ENCODE measurements around the gene SIRT7.

DNA sequence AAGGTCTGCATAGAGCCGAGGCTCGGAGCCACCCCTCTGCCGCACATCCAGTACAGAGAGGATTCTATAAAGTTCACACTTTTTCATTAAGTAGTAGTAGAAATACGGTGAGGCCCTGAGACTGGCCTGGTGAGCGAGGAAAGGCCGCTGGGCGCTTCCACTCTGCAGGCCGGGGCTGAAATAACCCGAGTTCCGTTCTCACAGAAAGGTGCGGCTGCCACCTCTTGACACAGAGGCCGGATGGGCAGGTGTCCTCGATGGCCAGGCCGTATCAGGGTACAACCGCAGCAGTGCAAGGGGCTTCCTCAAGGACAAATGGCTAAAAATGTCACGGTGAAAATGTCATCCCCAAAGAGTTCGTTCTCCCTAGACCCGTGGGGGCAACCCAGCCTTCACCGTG lies 6.0 kb downstream of the SIRT7 start:
- TF ChIP-seq, protein P1, sequence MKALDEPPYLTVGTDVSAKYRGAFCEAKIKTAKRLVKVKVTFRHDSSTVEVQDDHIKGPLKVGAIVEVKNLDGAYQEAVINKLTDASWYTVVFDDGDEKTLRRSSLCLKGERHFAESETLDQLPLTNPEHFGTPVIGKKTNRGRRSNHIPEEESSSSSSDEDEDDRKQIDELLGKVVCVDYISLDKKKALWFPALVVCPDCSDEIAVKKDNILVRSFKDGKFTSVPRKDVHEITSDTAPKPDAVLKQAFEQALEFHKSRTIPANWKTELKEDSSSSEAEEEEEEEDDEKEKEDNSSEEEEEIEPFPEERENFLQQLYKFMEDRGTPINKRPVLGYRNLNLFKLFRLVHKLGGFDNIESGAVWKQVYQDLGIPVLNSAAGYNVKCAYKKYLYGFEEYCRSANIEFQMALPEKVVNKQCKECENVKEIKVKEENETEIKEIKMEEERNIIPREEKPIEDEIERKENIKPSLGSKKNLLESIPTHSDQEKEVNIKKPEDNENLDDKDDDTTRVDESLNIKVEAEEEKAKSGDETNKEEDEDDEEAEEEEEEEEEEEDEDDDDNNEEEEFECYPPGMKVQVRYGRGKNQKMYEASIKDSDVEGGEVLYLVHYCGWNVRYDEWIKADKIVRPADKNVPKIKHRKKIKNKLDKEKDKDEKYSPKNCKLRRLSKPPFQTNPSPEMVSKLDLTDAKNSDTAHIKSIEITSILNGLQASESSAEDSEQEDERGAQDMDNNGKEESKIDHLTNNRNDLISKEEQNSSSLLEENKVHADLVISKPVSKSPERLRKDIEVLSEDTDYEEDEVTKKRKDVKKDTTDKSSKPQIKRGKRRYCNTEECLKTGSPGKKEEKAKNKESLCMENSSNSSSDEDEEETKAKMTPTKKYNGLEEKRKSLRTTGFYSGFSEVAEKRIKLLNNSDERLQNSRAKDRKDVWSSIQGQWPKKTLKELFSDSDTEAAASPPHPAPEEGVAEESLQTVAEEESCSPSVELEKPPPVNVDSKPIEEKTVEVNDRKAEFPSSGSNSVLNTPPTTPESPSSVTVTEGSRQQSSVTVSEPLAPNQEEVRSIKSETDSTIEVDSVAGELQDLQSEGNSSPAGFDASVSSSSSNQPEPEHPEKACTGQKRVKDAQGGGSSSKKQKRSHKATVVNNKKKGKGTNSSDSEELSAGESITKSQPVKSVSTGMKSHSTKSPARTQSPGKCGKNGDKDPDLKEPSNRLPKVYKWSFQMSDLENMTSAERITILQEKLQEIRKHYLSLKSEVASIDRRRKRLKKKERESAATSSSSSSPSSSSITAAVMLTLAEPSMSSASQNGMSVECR (CRISPR knock-in tag; IDR thresholded peaks at IDR 0.05; ENCODE audit: borderline replicate concordance): no peak
- TF ChIP-seq, protein P2, sequence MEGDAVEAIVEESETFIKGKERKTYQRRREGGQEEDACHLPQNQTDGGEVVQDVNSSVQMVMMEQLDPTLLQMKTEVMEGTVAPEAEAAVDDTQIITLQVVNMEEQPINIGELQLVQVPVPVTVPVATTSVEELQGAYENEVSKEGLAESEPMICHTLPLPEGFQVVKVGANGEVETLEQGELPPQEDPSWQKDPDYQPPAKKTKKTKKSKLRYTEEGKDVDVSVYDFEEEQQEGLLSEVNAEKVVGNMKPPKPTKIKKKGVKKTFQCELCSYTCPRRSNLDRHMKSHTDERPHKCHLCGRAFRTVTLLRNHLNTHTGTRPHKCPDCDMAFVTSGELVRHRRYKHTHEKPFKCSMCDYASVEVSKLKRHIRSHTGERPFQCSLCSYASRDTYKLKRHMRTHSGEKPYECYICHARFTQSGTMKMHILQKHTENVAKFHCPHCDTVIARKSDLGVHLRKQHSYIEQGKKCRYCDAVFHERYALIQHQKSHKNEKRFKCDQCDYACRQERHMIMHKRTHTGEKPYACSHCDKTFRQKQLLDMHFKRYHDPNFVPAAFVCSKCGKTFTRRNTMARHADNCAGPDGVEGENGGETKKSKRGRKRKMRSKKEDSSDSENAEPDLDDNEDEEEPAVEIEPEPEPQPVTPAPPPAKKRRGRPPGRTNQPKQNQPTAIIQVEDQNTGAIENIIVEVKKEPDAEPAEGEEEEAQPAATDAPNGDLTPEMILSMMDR (IDR thresholded peaks at IDR 0.05): no peak
- TF ChIP-seq, protein P3, sequence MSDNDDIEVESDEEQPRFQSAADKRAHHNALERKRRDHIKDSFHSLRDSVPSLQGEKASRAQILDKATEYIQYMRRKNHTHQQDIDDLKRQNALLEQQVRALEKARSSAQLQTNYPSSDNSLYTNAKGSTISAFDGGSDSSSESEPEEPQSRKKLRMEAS (CRISPR knock-in tag; IDR thresholded peaks at IDR 0.05): no peak
- TF ChIP-seq, protein P4, sequence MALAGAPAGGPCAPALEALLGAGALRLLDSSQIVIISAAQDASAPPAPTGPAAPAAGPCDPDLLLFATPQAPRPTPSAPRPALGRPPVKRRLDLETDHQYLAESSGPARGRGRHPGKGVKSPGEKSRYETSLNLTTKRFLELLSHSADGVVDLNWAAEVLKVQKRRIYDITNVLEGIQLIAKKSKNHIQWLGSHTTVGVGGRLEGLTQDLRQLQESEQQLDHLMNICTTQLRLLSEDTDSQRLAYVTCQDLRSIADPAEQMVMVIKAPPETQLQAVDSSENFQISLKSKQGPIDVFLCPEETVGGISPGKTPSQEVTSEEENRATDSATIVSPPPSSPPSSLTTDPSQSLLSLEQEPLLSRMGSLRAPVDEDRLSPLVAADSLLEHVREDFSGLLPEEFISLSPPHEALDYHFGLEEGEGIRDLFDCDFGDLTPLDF (CRISPR knock-in tag; IDR thresholded peaks at IDR 0.05): no peak
- TF ChIP-seq, protein P5, sequence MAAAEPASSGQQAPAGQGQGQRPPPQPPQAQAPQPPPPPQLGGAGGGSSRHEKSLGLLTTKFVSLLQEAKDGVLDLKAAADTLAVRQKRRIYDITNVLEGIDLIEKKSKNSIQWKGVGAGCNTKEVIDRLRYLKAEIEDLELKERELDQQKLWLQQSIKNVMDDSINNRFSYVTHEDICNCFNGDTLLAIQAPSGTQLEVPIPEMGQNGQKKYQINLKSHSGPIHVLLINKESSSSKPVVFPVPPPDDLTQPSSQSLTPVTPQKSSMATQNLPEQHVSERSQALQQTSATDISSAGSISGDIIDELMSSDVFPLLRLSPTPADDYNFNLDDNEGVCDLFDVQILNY (CRISPR knock-in tag; IDR thresholded peaks at IDR 0.05): no peak
- TF ChIP-seq, protein P6, sequence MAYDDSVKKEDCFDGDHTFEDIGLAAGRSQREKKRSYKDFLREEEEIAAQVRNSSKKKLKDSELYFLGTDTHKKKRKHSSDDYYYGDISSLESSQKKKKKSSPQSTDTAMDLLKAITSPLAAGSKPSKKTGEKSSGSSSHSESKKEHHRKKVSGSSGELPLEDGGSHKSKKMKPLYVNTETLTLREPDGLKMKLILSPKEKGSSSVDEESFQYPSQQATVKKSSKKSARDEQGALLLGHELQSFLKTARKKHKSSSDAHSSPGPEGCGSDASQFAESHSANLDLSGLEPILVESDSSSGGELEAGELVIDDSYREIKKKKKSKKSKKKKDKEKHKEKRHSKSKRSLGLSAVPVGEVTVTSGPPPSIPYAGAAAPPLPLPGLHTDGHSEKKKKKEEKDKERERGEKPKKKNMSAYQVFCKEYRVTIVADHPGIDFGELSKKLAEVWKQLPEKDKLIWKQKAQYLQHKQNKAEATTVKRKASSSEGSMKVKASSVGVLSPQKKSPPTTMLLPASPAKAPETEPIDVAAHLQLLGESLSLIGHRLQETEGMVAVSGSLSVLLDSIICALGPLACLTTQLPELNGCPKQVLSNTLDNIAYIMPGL (CRISPR knock-in tag; IDR thresholded peaks at IDR 0.05): no peak
- TF ChIP-seq, protein P7, sequence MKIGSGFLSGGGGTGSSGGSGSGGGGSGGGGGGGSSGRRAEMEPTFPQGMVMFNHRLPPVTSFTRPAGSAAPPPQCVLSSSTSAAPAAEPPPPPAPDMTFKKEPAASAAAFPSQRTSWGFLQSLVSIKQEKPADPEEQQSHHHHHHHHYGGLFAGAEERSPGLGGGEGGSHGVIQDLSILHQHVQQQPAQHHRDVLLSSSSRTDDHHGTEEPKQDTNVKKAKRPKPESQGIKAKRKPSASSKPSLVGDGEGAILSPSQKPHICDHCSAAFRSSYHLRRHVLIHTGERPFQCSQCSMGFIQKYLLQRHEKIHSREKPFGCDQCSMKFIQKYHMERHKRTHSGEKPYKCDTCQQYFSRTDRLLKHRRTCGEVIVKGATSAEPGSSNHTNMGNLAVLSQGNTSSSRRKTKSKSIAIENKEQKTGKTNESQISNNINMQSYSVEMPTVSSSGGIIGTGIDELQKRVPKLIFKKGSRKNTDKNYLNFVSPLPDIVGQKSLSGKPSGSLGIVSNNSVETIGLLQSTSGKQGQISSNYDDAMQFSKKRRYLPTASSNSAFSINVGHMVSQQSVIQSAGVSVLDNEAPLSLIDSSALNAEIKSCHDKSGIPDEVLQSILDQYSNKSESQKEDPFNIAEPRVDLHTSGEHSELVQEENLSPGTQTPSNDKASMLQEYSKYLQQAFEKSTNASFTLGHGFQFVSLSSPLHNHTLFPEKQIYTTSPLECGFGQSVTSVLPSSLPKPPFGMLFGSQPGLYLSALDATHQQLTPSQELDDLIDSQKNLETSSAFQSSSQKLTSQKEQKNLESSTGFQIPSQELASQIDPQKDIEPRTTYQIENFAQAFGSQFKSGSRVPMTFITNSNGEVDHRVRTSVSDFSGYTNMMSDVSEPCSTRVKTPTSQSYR (CRISPR knock-in tag; IDR thresholded peaks at IDR 0.05): no peak
- TF ChIP-seq TCF7 (CRISPR knock-in tag; IDR thresholded peaks at IDR 0.05; ENCODE audit: low read depth) (no peak), SP1 (CRISPR knock-in tag; conservative IDR thresholded peaks at IDR 0.05) (no peak)
- TF ChIP-seq, protein P8, sequence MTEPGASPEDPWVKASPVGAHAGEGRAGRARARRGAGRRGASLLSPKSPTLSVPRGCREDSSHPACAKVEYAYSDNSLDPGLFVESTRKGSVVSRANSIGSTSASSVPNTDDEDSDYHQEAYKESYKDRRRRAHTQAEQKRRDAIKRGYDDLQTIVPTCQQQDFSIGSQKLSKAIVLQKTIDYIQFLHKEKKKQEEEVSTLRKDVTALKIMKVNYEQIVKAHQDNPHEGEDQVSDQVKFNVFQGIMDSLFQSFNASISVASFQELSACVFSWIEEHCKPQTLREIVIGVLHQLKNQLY (CRISPR knock-in tag; IDR thresholded peaks at IDR 0.05): no peak
- TF ChIP-seq, protein P9, sequence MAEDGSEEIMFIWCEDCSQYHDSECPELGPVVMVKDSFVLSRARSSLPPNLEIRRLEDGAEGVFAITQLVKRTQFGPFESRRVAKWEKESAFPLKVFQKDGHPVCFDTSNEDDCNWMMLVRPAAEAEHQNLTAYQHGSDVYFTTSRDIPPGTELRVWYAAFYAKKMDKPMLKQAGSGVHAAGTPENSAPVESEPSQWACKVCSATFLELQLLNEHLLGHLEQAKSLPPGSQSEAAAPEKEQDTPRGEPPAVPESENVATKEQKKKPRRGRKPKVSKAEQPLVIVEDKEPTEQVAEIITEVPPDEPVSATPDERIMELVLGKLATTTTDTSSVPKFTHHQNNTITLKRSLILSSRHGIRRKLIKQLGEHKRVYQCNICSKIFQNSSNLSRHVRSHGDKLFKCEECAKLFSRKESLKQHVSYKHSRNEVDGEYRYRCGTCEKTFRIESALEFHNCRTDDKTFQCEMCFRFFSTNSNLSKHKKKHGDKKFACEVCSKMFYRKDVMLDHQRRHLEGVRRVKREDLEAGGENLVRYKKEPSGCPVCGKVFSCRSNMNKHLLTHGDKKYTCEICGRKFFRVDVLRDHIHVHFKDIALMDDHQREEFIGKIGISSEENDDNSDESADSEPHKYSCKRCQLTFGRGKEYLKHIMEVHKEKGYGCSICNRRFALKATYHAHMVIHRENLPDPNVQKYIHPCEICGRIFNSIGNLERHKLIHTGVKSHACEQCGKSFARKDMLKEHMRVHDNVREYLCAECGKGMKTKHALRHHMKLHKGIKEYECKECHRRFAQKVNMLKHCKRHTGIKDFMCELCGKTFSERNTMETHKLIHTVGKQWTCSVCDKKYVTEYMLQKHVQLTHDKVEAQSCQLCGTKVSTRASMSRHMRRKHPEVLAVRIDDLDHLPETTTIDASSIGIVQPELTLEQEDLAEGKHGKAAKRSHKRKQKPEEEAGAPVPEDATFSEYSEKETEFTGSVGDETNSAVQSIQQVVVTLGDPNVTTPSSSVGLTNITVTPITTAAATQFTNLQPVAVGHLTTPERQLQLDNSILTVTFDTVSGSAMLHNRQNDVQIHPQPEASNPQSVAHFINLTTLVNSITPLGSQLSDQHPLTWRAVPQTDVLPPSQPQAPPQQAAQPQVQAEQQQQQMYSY (CRISPR knock-in tag; IDR thresholded peaks at IDR 0.05): no peak
